DND-41 (cell line): ENCODE measurements around the gene QSOX1.

Experiments used
- ATAC-seq: fragments of 200-7000 bp; cut with Tn5 transposase; 3 replicates; pipeline ENCODE4 v1.9.1; 2021; ENCODE audit warnings: low read depth; ENCODE audit not compliant: insufficient read depth
- DNase-seq: peaks from one replicate; pipeline ENCODE4 v3.0.0-alpha.2; 2020
- H2AFZ ChIP-seq: 2 replicates; pipeline ENCODE4 v1.6.0; 2012; ENCODE audit warnings: low read depth, low read length
- H3K27ac ChIP-seq: 2 replicates; pipeline ENCODE4 v1.5.1; 2012; ENCODE audit warnings: low read length, inconsistent platforms
- H3K27me3 ChIP-seq: fragments of 200-600 bp; sonication (generic); 2 replicates; pipeline ENCODE4 v1.6.0; 2012; ENCODE audit warnings: low read length, mild to moderate bottlenecking, inconsistent platforms; ENCODE audit not compliant: insufficient read depth, poor library complexity
- H3K36me3 ChIP-seq: 2 replicates; pipeline ENCODE4 v1.5.1; 2012; ENCODE audit warnings: low read length, inconsistent platforms; ENCODE audit not compliant: insufficient read depth
- H3K4me1 ChIP-seq: 2 replicates; pipeline ENCODE4 v1.5.1; 2012; ENCODE audit warnings: mild to moderate bottlenecking, low read length; ENCODE audit not compliant: insufficient read depth
- H3K4me2 ChIP-seq: 2 replicates; pipeline ENCODE4 v1.6.0; 2012; ENCODE audit warnings: mild to moderate bottlenecking, moderate library complexity, low read length, inconsistent platforms; ENCODE audit not compliant: insufficient read depth
- H3K4me3 ChIP-seq, 2 experiments: fragments of 200-600 bp in 1 of 2; shearing (Covaris generic) in 1 of 2; 2 replicates each; pipeline ENCODE4 v1.5.1; 2012 to 2016; ENCODE audit warnings: inconsistent platforms in 2 of 2, low read length in 2 of 2, mild to moderate bottlenecking in 2 of 2, low read depth in 1 of 2, moderate library complexity in 1 of 2
- H3K79me2 ChIP-seq: 2 replicates; pipeline ENCODE4 v1.6.0; 2012; ENCODE audit warnings: low read length, inconsistent platforms; ENCODE audit not compliant: insufficient read depth
- H3K9ac ChIP-seq: 2 replicates; pipeline ENCODE4 v1.6.0; 2012; ENCODE audit warnings: low read depth, mild to moderate bottlenecking, inconsistent platforms, low read length, moderate library complexity
- H3K9me3 ChIP-seq: 2 replicates; pipeline ENCODE4 v1.5.1; 2012; ENCODE audit warnings: low read length, moderate library complexity, mild to moderate bottlenecking, inconsistent platforms; ENCODE audit not compliant: insufficient read depth, severe bottlenecking
- H4K20me1 ChIP-seq: 2 replicates; pipeline ENCODE4 v1.6.0; 2012; ENCODE audit warnings: low read length; ENCODE audit not compliant: insufficient read depth
- CTCF ChIP-seq: IDR thresholded peaks from 2 replicates; pipeline ENCODE4 v1.5.1; 2012; ENCODE audit warnings: borderline replicate concordance, low read length, moderate library complexity, mild to moderate bottlenecking; ENCODE audit not compliant: poor library complexity, severe bottlenecking; ENCODE audit errors: extremely low read depth
- EZH2 ChIP-seq: IDR thresholded peaks from 3 replicates; pipeline ENCODE4 v1.6.1; 2012; ENCODE audit warnings: borderline replicate concordance, low read depth, mild to moderate bottlenecking, moderate library complexity, low read length, inconsistent platforms; ENCODE audit not compliant: severe bottlenecking

Gene QSOX1

GRCh38 chr1:180114396-180114945, 40.2 kb upstream of the QSOX1 start:
- no peak for ATAC-seq

GRCh38 chr1:180116964-180117763, 37.5 kb upstream of the QSOX1 start:
- Histone ChIP-seq H3K4me3 (no peak overlapping the region), H2AFZ (no peak overlapping the region), H3K27ac (no peak overlapping the region), H4K20me1 (no peaks in the 10 kb centered on the region), H3K4me2 (no peak overlapping the region), H3K36me3 (peaks cover 16% of the 10 kb centered on the region), H3K79me2 (no peaks in the 10 kb centered on the region), H3K9ac (no peak overlapping the region), H3K9me3 (no peaks in the 10 kb centered on the region), H3K27me3 (no peaks in the 10 kb centered on the region), H3K4me1 (no peaks in the 10 kb centered on the region)
- TF ChIP-seq CTCF (no peak), EZH2 (no peak)
- 0 out of 3 replicates have a peak, but pooled peaks have one; percentile 24 for ATAC-seq
- DNase-seq: no peak

More at GRCh38 chr1:180114396-180114945, 40.2 kb upstream of the QSOX1 start:
- Histone ChIP-seq H3K27me3 (no peaks in the 10 kb centered on the region), H3K4me3 (no peak overlapping the region), H3K36me3 (peaks cover 38% of the 10 kb centered on the region), H3K4me2 (no peak overlapping the region), H4K20me1 (no peaks in the 10 kb centered on the region), H3K9me3 (no peaks in the 10 kb centered on the region), H3K9ac (no peak overlapping the region), H2AFZ (no peak overlapping the region), H3K79me2 (no peaks in the 10 kb centered on the region), H3K27ac (no peak overlapping the region), H3K4me1 (no peaks in the 10 kb centered on the region)
- TF ChIP-seq EZH2 (no peak), CTCF (no peak)
- DNase-seq: no peak

GRCh38 chr1:180117764-180118116, 36.9 kb upstream of the QSOX1 start:
- ATAC-seq (no peak), DNase-seq (no peak)
- no peak for TF ChIP-seq CTCF
- no peak for TF ChIP-seq EZH2
- H3K4me1 ChIP-seq: no peaks in the 10 kb centered on the region
- H4K20me1 ChIP-seq: no peaks in the 10 kb centered on the region
- H2AFZ ChIP-seq: no peak overlapping the region
- no peak overlapping the region for H3K9ac ChIP-seq
- H3K27ac ChIP-seq: no peak overlapping the region
- H3K36me3 ChIP-seq: peaks cover 10% of the 10 kb centered on the region
- H3K27me3 ChIP-seq: no peaks in the 10 kb centered on the region
- no peaks in the 10 kb centered on the region for H3K9me3 ChIP-seq
- no peak overlapping the region for H3K4me3 ChIP-seq
- H3K79me2 ChIP-seq: no peaks in the 10 kb centered on the region
- no peak overlapping the region for H3K4me2 ChIP-seq
